ENCODE data around the gene MRPL53. TPM values are rescaled to one million over a fixed set of nuclear protein-coding genes. Genes with fewer than 3 reads are reported as not detected.

MRPL53 gene
- total RNA-seq, 2 donors from 2014 or later, result 31.4 to 67.9 TPM

- H3K9me3 ChIP-seq (ENCODE audit: control insufficient read depth, low read length, poor library complexity, severe bottlenecking), result no peaks in the 10 kb centered on the region
- Mint-ChIP-seq H3K27ac (no peak overlapping the region), H3K4me1 (no peaks in the 10 kb centered on the region), H3K27me3 (no peaks in the 10 kb centered on the region), H3K36me3 (ENCODE audit: low read depth) (no peaks in the 10 kb centered on the region), H3K4me3 (no peak overlapping the region)
- DNase-seq (no peak), ATAC-seq (no peak)
Measured at GRCh38 chr2:74429487-74430451, 42.7 kb downstream of the MRPL53 start.

GRCh38 chr2:74428675-74429074 lies 43.8 kb downstream of the MRPL53 start:
- ATAC-seq (no peak), DNase-seq (no peak)
- H3K27me3 Mint-ChIP-seq, result no peaks in the 10 kb centered on the region
- H3K9me3 ChIP-seq (ENCODE audit: control insufficient read depth, low read length, poor library complexity, severe bottlenecking), result no peaks in the 10 kb centered on the region
- H3K4me1 Mint-ChIP-seq, result peaks cover under 1% of the 10 kb centered on the region
- no peaks in the 10 kb centered on the region for H3K36me3 Mint-ChIP-seq (ENCODE audit: low read depth)
- H3K4me3 Mint-ChIP-seq, result no peak overlapping the region
- no peak overlapping the region for H3K27ac Mint-ChIP-seq

- peaks cover 10% of the 10 kb centered on the region for H3K4me1 Mint-ChIP-seq
- no peak overlapping the region for H3K4me3 Mint-ChIP-seq
- no peaks in the 10 kb centered on the region for H3K9me3 ChIP-seq (ENCODE audit: control insufficient read depth, low read length, poor library complexity, severe bottlenecking)
- no peaks in the 10 kb centered on the region for H3K27me3 Mint-ChIP-seq
- peak overlapping the region; percentile 90 for H3K27ac Mint-ChIP-seq
- DNase-seq (no peak), ATAC-seq (no peak)
- peaks cover 3% of the 10 kb centered on the region for H3K36me3 Mint-ChIP-seq (ENCODE audit: low read depth)
Measured at GRCh38 chr2:74427551-74427950, 44.9 kb downstream of the MRPL53 start.

- Mint-ChIP-seq H3K27me3 (no peaks in the 10 kb centered on the region), H3K4me1 (peaks cover 21% of the 10 kb centered on the region), H3K4me3 (no peak overlapping the region), H3K36me3 (ENCODE audit: low read depth) (peaks cover 3% of the 10 kb centered on the region), H3K27ac (no peak overlapping the region)
- ATAC-seq (no peak), DNase-seq (no peak)
- H3K9me3 ChIP-seq (ENCODE audit: control insufficient read depth, low read length, poor library complexity, severe bottlenecking), result no peaks in the 10 kb centered on the region
Measured at GRCh38 chr2:74426181-74426758, 46.2 kb downstream of the MRPL53 start.

GRCh38 chr2:74425523-74425922 lies 47.0 kb downstream of the MRPL53 start:
- DNase-seq (no peak), ATAC-seq (no peak)
- no peaks in the 10 kb centered on the region for H3K9me3 ChIP-seq (ENCODE audit: control insufficient read depth, low read length, poor library complexity, severe bottlenecking)
- Mint-ChIP-seq H3K4me1 (peaks cover 26% of the 10 kb centered on the region), H3K4me3 (no peak overlapping the region), H3K36me3 (ENCODE audit: low read depth) (peaks cover 3% of the 10 kb centered on the region), H3K27me3 (no peaks in the 10 kb centered on the region), H3K27ac (no peak overlapping the region)

GRCh38 chr2:74424995-74425406 lies 47.5 kb downstream of the MRPL53 start:
- peaks cover 3% of the 10 kb centered on the region for H3K36me3 Mint-ChIP-seq (ENCODE audit: low read depth)
- no peak overlapping the region for H3K4me3 Mint-ChIP-seq
- no peaks in the 10 kb centered on the region for H3K27me3 Mint-ChIP-seq
- DNase-seq (no peak), ATAC-seq (no peak)
- no peak overlapping the region for H3K27ac Mint-ChIP-seq
- H3K9me3 ChIP-seq (ENCODE audit: control insufficient read depth, low read length, poor library complexity, severe bottlenecking), result no peaks in the 10 kb centered on the region
- peaks cover 30% of the 10 kb centered on the region for H3K4me1 Mint-ChIP-seq

- H3K4me3 Mint-ChIP-seq, result no peak overlapping the region
- DNase-seq (no peak), ATAC-seq (no peak)
- H3K36me3 Mint-ChIP-seq (ENCODE audit: low read depth), result peaks cover 3% of the 10 kb centered on the region
- peaks cover 30% of the 10 kb centered on the region for H3K4me1 Mint-ChIP-seq
- H3K9me3 ChIP-seq (ENCODE audit: control insufficient read depth, low read length, poor library complexity, severe bottlenecking), result no peaks in the 10 kb centered on the region
- no peak overlapping the region for H3K27ac Mint-ChIP-seq
- H3K27me3 Mint-ChIP-seq, result no peaks in the 10 kb centered on the region
Measured at GRCh38 chr2:74424139-74424992, 48.1 kb downstream of the MRPL53 start.

GRCh38 chr2:74423231-74424095 lies 49.0 kb downstream of the MRPL53 start:
- H3K4me3 Mint-ChIP-seq, result peak overlapping the region; percentile 99
- H3K9me3 ChIP-seq (ENCODE audit: control insufficient read depth, low read length, poor library complexity, severe bottlenecking), result no peaks in the 10 kb centered on the region
- H3K36me3 Mint-ChIP-seq (ENCODE audit: low read depth), result peaks cover 3% of the 10 kb centered on the region
- peaks cover 30% of the 10 kb centered on the region for H3K4me1 Mint-ChIP-seq
- no peak for ATAC-seq
- H3K27me3 Mint-ChIP-seq, result no peaks in the 10 kb centered on the region
- DNase-seq, result no peak
- H3K27ac Mint-ChIP-seq, result peak overlapping the region; percentile 100

Other genes starting within 250 kb of the MRPL53 start
- gene SLC4A5, start 129.3 kb downstream of the MRPL53 start, total RNA-seq, result 10 to 100 TPM in 1 of 2 donors, 1 to 10 TPM in 1; 9.1 to 10.5 TPM
- 10 to 100 TPM; 78.5 to 85.7 TPM for gene DCTN1, start 92.4 kb downstream of the MRPL53 start, total RNA-seq
- gene C2orf81, start 51.1 kb downstream of the MRPL53 start, total RNA-seq, result 1 to 10 TPM; 2.9 to 3.3 TPM
- gene WDR54, start 51.0 kb downstream of the MRPL53 start, total RNA-seq, result 10 to 100 TPM; 33.6 to 42.8 TPM
- under 1 TPM; 0.37 to 0.57 TPM for gene RTKN, start 30.7 kb downstream of the MRPL53 start, total RNA-seq
- gene INO80B, start 17.6 kb downstream of the MRPL53 start, total RNA-seq, result 10 to 100 TPM; 35.1 to 45.2 TPM
- gene WBP1, start 14.2 kb downstream of the MRPL53 start, total RNA-seq, result 10 to 100 TPM; 61.7 to 64.2 TPM
- gene MOGS, start 7.3 kb downstream of the MRPL53 start, total RNA-seq, result 10 to 100 TPM; 66.2 to 68.9 TPM
- 10 to 100 TPM; 13.7 to 14.7 TPM for gene CCDC142, start 10.3 kb upstream of the MRPL53 start, total RNA-seq
- 10 to 100 TPM; 32.3 to 36.6 TPM for gene TTC31, start 10.4 kb upstream of the MRPL53 start, total RNA-seq
- under 1 TPM in 1 of 2 donors, not detected in 1; 0.26 TPM for gene LBX2, start 26.9 kb upstream of the MRPL53 start, total RNA-seq
- gene PCGF1, start 35.0 kb upstream of the MRPL53 start, total RNA-seq, result 10 to 100 TPM; 28.2 to 31.5 TPM
- gene TLX2, start 41.8 kb upstream of the MRPL53 start, total RNA-seq, result 1 to 10 TPM in 1 of 2 donors, under 1 TPM in 1; 0.16 to 1.5 TPM
- under 1 TPM in 1 of 2 donors, not detected in 1; 0.23 TPM for gene DQX1, start 53.6 kb upstream of the MRPL53 start, total RNA-seq
- gene AUP1, start 57.0 kb upstream of the MRPL53 start, total RNA-seq, result 100 to 1,000 TPM; 139 to 153 TPM
- 10 to 100 TPM; 18.5 to 21.4 TPM for gene HTRA2, start 57.3 kb upstream of the MRPL53 start, total RNA-seq
- gene LOXL3, start 81.3 kb upstream of the MRPL53 start, total RNA-seq, result 1 to 10 TPM in 1 of 2 donors, under 1 TPM in 1; 0.75 to 2.0 TPM
- gene DOK1, start 82.0 kb upstream of the MRPL53 start, total RNA-seq, result 10 to 100 TPM in 1 of 2 donors, 1 to 10 TPM in 1; 8.3 to 14.6 TPM
- gene M1AP, start 175.7 kb upstream of the MRPL53 start, total RNA-seq, result under 1 TPM in 1 of 2 donors, not detected in 1; 0.60 TPM
- gene SEMA4F, start 181.6 kb upstream of the MRPL53 start, total RNA-seq, result 10 to 100 TPM in 1 of 2 donors, 1 to 10 TPM in 1; 9.5 to 11.1 TPM

Measured in T-helper 17 cell (primary cell).